HG03558 (cell line): ENCODE data around the gene FAM83D.
"Not testable (repeated sequence)": the region's sequence is repeated elsewhere in the genome, so short reads cannot be mapped to it uniquely, and the experiment has no call there.

Experiments
- ATAC-seq: cut with Tn5 transposase; IDR thresholded peaks from one replicate; pipeline ENCODE4 v1.9.1; 2021; ENCODE audit warnings: moderate number of reproducible peaks; ENCODE audit not compliant: unreplicated experiment; ENCODE audit errors: extremely low read depth

FAM83D gene

DNA sequence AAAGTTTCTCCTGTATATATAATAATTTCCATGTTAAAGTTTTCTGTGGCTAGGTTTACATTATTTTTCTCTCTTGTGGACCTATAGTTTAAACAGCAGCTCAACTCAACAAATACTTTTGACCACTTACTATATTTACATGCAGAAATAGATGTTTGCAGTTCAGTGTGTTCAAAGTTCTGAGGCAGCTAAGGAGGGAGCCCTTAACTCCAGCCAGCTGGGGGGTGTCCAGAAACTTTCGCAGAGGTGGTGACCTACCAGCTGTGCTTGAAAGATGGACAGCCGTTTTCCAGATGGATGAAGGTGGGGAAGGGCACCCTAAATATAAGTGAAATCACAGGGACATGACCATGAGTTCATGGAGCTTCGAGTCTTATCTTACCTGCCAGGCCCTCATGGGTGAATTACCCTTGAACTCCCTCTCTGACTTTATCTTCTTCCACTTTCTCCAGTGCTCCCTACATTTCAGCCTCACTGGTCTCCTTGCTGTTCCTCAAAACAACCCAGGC, 69.4 kb downstream of the FAM83D start:
- ATAC-seq = no peak

- ATAC-seq = not testable (repeated sequence)
These were observed 70.6 kb downstream of the FAM83D start for GRCh38 chr20:38996866-38997265.

- ATAC-seq = no peak
These were observed 71.4 kb downstream of the FAM83D start for GRCh38 chr20:38997622-38998021.

DNA sequence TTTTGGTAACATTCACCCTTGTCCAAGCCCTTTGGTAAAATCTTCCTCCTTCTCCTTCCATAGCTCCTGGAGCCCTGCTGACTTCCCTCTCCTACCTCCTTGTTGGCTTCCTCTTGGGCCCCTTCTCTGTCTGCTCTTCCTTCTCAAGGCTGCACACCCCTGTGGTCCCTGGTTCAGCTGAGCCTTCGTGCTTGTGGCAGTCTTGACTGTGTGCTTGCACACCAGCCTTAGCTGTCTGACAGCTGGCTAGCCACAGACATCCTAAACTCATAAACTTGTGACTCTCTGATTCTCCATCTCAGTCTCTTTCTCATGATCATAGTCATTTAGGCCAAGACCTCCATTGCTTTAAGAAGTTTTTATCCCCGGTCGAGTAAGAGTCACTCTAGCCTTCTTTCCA, 73.0 kb downstream of the FAM83D start:
- ATAC-seq = no peak

GRCh38 chr20:38999965-39000910, 74.0 kb downstream of the FAM83D start:
- no peak for ATAC-seq
